NB4 (cell line): ENCODE measurements around the gene C1orf141.

Source experiments
- DNase-seq: peaks from one replicate; pipeline ENCODE4 v3.0.0; 2010; ENCODE audit warnings: low read depth
- H3K4me3 ChIP-seq: one replicate; pipeline ENCODE4 v1.5.1; 2011; ENCODE audit warnings: mild to moderate bottlenecking, low read depth, low read length, moderate library complexity
- MYC ChIP-seq: IDR thresholded peaks from 2 replicates; pipeline ENCODE4 v1.6.1; 2011; ENCODE audit warnings: low read depth, low read length
- POLR2A ChIP-seq: IDR thresholded peaks from 2 replicates; pipeline ENCODE4 v1.6.1; 2011; ENCODE audit warnings: mild to moderate bottlenecking; ENCODE audit not compliant: insufficient read length; ENCODE audit errors: extremely low read depth
- TF ChIP-seq, protein P1 (sequence below): IDR thresholded peaks from one replicate; pipeline ENCODE4 v1.5.1; 2012; ENCODE audit warnings: low read depth, low read length
- TF ChIP-seq, protein P2 (sequence below): IDR thresholded peaks from 2 replicates; pipeline ENCODE4 v1.6.1; 2011; ENCODE audit warnings: low read depth, low read length

Gene C1orf141

DNA sequence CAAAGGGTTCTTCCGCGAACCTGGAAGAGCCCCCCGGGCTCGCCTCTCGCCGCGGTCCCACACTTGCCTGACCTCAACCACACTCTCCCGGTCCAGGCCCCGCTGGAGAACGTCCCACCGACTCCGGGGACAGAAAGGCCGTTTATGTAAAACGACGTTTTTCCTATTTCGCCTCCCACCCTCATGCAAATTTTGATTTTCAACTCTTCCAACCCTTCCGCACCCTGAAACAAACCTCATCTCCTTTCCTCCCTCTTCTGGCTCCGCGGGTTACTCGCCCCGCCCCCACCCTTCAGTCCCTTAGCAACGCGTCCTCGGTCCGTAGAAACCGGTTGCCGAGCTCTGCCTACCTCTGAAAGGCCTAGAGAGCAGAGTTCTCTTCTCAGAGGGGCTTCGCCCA, at the start of gene C1orf141:
C1orf141 (minus strand) TSS at position 276 of the 400 bp plus-strand sequence. CDS start 7,730 bp downstream, outside the sequence.
- no peak within 1 kb of the TSS for H3K4me3 ChIP-seq
- TF ChIP-seq, protein P1, sequence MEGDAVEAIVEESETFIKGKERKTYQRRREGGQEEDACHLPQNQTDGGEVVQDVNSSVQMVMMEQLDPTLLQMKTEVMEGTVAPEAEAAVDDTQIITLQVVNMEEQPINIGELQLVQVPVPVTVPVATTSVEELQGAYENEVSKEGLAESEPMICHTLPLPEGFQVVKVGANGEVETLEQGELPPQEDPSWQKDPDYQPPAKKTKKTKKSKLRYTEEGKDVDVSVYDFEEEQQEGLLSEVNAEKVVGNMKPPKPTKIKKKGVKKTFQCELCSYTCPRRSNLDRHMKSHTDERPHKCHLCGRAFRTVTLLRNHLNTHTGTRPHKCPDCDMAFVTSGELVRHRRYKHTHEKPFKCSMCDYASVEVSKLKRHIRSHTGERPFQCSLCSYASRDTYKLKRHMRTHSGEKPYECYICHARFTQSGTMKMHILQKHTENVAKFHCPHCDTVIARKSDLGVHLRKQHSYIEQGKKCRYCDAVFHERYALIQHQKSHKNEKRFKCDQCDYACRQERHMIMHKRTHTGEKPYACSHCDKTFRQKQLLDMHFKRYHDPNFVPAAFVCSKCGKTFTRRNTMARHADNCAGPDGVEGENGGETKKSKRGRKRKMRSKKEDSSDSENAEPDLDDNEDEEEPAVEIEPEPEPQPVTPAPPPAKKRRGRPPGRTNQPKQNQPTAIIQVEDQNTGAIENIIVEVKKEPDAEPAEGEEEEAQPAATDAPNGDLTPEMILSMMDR = no peak
- no peak for TF ChIP-seq MYC
- no peak for TF ChIP-seq POLR2A
- TF ChIP-seq, protein P2, sequence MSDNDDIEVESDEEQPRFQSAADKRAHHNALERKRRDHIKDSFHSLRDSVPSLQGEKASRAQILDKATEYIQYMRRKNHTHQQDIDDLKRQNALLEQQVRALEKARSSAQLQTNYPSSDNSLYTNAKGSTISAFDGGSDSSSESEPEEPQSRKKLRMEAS = no peak
- DNase-seq = no peak

DNA sequence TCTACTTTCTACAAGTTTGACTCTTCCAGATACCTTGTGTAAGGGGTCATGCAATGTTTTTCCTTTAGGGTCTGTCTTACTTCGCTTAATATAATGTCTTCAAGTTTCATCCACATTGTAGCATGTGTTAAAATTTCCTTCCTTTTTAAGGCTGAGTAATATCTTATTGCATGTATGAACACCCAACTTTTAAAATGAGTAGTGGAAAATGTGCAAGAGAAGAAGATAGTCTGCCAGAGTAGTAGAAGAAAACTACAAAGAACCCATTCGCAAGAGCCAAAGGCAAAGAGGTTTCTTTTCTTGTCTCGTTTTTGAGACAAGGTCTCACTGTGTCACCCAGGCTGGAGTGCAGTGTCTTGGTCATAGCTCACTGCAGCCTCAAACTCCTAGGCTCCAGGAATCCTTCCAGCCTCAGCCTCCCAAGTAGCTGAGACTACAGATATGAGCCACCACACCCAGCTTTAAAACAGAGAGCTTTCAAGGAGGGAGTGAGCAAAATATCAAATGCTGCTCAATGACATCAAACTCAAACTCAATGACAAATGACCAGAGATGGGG, 40.8 kb upstream of the C1orf141 start:
- TF ChIP-seq, protein P1 = no peak
- no peak for TF ChIP-seq MYC
- no peak for TF ChIP-seq POLR2A
- TF ChIP-seq, protein P2 = no peak
- H3K4me3 ChIP-seq = no peak overlapping the region
- DNase-seq = no peak

DNA sequence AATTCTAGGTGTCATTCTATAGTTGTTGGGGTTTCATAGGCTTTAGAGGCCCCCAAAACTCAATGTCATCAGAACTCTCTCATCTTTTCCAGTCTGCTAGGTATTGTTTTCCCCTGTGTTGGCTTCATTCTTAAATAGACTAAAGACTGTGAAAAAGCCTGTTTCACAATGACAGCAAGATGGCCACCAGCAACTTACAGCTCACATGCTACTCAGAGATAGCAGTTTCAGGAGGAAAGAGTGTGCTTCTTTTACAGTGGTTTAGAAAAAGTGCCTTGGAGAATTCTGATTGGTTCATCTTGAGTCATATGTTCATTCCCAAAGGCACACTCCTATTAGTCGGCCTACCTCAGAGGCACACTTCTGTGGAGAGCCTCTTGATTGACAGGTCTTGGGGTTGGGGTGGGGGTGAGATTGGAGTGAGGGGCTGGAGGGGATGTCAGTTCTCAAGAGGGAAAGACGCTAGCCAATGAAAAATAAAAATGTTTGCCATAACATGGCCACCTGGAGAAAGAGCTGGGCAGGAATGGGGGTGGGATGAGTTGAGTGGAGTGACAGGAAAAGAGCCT, 40.0 kb upstream of the C1orf141 start:
- no peak for DNase-seq
- TF ChIP-seq MYC (no peak), POLR2A (no peak)
- TF ChIP-seq, protein P2 = no peak
- TF ChIP-seq, protein P1 = no peak
- no peak overlapping the region for H3K4me3 ChIP-seq

DNA sequence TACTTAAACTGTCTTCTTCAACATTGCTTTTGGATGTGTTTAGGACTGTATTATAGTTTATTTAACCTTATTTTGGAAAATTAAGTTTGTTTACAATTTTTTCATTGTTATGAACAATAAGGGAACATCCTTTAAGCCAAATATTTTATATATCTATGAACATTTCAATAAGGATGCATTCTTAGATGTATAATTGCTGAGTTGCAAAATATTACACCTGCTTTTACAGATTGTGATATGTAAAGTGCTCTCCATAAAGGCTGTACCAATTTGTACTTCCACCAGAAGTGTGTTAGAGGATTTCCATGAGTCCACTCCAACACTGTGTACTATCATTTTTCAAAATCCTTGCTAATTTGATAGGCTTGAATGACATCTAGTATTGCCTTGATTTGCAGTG, 39.2 kb upstream of the C1orf141 start:
- no peak overlapping the region for H3K4me3 ChIP-seq
- TF ChIP-seq POLR2A (no peak), MYC (no peak)
- TF ChIP-seq, protein P1 = no peak
- TF ChIP-seq, protein P2 = no peak
- DNase-seq = no peak

DNA sequence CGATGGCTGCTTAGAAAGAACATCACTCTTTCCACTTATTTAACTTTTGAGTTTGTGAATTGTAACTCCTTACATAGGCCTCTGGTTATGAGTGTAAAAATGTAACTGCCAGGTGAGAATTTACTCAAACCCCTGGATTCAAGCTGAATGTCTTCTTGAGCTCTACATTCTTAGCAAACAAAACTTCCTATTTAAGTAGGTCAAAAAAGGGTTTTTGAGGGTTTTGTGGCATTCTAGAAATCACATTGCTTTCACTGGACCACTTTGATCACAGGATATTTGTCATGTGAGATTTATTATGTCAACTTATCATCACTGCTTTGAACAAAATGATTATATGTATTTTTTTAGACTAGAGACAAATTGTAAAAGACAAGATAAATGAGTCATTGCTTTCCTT, 37.2 kb upstream of the C1orf141 start:
- no peak for TF ChIP-seq MYC
- TF ChIP-seq, protein P1 = no peak
- DNase-seq = no peak
- H3K4me3 ChIP-seq = no peak overlapping the region

DNA sequence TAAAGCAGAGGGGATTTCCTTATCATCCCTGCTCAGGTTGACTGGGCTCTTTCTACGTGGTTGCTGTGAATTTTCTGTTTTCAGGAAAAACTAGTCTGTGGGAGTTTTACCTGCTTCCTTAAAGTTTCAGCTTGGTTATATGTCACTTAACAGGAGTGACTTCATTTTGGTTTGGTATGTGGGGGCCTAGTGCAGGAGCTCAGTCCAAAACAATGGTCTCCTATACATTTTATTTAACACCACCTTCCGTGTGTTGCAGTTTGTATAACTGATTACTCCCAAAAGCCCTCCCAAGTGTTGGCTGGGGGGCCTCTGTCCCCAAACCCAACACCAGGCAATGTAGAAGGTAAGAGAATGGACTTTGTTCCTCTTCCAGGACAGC, 36.8 kb upstream of the C1orf141 start:
- DNase-seq = no peak
- TF ChIP-seq MYC (no peak), POLR2A (no peak)
- TF ChIP-seq, protein P2 = no peak
- TF ChIP-seq, protein P1 = no peak
- H3K4me3 ChIP-seq = no peak overlapping the region
